ENCODE measurements around the gene RAPGEF1.
A peak's percentile ranks its signal among the peaks of the same experiment; 100 is the strongest.
"Not testable (repeated sequence)": the region's sequence is repeated elsewhere in the genome, so short reads cannot be mapped to it uniquely, and the experiment has no call there.

Gene RAPGEF1

DNA sequence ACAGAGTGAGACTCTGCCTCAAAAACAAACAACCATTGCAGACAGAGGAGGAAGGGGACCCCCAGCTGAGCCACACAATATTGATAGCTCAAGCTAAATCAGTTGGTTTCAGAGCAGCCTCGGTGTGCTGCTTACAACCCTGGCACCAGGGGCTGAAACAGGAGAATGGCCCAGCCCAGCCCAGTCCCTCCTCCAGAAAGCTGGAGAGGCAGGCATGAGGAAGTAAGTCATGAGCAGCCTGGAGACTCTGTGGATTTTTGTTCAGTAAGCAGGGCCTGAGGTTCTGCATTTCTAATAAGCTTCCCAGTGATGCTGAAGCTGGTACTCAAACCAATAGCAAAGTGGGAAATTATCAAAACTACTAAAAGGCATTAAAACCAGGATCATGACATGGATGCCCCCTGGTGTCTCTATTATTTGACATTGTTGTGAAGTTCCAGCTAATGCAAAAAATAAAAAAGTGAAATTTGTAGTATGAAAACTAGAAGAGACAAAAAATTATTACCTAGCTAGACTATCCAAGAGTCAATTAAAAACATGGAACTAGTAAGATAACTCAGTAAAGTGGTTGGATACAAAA, 180.4 kb downstream of the RAPGEF1 start:
- no peak for DNase-seq (ENCODE audit: low read depth)

DNA sequence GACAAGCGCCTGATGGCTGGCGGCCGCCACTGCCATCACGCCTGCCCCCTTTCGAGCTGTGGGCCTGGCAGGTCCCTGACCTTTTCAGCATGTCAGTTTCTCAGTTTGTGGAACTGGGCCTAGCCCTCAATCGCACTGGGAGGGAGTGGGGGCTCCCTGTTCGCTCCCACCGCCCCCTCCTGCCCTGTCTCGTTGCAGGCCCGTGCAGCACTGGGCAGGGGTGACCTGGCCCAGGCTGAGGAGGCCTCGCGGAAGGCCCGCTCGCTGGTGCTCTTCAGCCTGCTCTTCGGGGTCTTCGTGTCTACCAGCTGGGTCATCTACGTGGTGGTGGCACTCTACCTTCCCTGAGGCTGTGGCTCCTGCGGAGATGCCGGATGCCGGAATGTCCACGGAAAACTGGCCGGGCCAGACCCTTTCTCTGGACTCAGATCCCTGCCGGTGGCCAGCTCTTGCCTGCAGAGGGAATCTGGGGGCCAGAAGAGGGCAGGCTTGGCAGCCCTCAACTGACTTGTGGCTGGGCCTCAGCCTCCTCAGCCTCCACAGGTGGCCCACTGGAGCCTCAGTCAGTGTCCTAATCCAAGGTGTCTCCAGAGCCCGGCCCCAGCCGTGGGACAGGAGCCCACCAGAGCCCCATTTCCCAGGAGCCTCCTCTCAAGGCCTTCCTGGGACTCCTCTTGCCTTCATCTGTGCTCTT, 181.9 kb downstream of the RAPGEF1 start:
- no peak for DNase-seq (ENCODE audit: low read depth)

DNA sequence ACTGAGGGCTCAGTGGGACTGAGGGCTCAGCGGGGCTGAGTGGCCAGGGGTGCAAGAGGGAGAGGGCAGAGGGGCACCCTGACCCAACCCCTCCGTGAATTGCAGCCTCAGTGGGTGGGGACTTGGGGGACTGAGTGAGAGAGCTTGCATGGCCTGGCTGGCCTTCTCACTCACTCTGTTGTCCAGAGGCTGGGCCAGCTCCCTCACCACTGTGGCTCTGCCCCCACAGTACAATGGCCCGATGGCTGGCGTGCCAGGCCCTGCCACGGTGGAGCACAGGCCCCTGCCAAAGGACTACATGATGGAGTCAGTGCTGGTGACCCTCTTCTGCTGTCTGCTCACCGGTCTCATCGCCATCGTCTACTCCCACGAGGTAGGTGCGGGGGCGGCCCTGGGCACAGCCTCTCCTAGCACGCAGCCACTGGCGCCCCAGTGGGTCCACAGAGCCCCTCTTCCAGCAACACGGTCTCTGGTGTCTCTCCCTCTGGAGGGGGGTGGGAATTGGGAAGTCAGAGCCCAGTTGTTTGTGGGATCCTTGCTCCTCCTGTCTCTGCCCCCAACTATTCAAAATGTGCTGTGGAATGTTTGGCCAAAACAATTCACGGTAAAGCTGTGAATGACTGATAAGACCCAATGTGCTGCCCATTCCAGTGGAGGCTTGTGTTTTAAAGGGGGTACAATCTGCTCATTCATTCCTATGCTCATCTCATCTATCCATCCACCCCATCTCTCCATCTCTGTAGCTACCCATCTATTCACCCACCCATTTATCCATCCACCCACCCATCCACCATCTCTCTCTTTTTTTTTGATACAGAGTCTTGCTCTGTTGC, 183.8 kb downstream of the RAPGEF1 start:
- DNase-seq (ENCODE audit: low read depth): no peak

DNA sequence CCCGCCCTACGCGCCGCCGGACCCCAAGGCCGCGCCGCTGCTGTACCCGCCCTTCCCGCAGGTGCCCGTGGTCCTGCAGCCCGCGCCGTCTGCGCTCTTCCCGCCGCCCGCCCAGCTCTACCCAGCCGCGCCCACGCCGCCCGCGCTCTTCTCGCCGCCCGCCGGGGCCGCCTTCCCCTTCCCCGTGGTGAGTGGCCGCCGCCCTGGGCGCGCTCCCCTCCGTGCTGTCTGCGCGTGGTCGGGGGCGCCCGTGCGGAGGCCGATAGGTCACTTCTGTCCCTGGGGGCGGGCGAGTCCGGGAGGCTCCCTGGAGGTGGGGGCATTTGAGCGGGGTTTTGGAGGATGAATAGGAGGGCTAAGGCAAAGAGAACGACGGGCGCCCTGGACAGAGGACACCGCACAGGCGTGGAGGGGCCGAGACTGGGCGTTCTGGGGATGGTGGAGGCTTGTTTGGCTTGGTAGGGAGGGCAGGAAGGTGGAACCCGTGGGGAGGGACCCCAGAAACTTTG, 185.0 kb downstream of the RAPGEF1 start:
- no peak for DNase-seq (ENCODE audit: low read depth)

DNA sequence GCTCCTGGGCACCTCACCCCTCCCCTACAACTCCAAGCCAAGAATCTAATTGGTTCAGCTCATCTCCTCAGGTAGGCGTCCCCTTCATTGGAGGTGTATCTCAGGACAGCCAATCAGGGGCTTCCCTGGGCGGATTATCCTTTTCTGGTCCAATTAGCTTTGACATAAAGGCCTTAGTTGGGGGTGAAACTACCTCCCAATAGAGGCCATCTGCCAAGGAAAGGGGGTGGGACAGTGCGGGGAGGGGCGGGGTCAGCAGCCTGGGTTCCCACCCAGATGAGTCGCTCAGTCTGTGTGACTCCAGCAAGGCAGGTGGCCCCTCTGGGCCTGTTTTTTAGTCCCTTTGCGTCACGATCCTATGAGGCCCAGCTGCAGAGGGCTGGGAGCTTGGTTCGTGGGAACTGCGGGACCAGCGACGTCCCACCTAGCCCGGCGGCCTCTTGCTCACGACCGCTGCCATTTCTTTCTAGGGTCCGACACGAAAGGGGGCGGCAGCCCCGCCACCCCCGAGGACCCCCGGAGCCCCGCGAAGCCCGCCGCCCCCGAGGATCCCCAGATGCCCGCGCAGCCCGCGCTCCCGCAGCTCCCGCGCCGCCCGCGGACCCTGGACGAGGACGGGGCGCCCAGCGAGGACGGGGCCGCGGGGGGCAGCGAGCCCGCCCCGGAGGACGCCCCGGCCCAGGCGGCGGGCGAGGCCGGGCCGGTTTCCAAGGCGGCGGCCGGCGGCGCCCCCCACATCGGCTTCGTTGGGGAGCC, 185.6 kb downstream of the RAPGEF1 start:
- DNase-seq (ENCODE audit: low read depth): no peak

DNA sequence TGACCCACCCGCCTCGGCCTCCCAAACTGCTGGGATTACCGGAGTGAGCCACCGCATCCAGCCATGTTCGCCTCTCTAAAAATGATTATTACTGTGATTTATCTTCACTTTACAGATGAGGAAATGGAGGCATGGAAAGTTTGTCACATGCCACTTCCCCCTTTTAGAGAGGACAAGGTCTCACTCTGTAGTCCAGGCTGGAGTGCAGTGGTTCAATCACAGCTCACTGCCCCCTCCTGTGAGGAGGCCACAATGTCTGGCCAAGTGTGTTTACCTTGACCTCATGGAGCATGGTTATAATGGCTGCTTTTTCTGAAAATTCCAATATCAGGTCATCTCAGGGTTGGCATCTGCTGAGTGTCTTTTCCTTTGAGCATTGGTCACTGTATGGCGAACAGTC, 187.8 kb downstream of the RAPGEF1 start:
- DNase-seq (ENCODE audit: low read depth): no peak

DNA sequence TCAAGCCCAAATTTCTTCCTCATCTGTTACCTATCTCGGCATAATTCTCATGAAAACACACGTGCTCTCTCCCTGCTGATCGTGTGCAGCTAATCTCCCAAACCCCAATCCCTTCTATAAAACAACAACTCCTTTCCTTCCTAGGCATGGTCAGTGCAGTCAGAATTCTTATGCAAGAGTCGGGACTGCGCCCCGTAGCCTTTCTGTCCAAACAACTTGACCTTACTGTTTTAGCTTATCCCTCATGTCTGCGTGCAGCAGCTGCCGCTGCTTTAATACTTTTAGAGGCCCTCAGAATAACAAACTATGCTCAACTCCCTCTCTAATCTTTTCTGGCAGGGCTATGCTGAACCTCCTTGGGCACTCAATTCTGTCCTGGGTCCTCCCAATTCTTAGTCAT, 189.4 kb downstream of the RAPGEF1 start:
- not testable (repeated sequence) for DNase-seq (ENCODE audit: low read depth)

DNA sequence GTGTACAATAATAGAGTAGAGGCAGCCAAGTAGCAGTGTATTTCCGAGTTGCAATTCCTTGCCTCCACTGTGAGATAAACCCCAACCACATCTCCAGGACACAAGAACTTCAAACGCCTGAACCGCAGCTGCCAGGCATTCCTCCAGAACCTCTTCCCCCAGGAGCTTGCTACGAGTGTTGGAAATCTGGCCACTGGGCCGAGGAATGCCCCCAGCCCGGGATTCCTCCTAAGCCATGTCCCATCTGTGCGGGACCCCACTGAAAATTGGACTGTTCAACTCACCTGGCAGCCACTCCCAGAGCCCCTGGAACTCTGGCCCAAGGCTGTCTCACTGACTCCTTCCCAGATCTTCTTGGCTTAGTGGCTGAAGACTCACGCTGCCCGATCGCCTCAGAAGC, 190.7 kb downstream of the RAPGEF1 start:
- not testable (repeated sequence) for DNase-seq (ENCODE audit: low read depth)

DNA sequence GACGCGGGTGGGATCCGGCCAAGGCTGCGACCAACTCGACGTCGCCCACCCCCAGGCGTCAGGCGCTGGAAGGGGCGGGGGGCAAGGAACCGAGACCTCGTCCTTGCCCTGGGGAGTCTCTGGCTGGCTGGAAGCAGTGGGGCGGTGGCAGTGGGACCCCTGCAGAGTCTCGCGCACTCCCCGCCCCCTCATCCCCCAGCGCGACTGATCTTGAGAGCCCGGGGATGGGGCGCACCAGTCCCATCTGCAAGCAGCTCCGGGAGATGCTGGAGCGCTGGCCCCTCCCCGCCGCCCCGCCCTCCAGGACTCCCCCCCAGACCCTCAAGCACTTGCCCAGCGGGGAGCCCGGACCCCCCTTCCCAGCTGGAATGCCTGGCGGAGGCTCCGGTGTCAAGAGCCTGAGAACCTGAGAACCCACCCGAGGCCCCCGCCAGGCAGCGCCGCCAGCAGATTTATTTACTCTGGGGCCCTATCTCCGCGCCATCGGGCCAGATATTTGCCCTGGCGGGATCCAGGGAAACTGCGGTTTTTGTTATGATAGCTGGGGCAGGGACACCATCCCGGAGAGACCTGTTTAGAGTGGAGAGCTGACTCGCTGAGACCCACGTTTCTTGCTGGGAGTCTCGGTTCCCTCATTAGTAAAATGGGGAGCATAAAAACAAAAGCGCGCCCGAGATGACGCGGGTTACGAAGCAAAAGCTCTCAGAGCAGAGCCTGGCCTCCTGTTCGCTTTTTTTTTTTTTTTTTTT, 193.4 kb downstream of the RAPGEF1 start:
- DNase-seq (ENCODE audit: low read depth): no peak

DNA sequence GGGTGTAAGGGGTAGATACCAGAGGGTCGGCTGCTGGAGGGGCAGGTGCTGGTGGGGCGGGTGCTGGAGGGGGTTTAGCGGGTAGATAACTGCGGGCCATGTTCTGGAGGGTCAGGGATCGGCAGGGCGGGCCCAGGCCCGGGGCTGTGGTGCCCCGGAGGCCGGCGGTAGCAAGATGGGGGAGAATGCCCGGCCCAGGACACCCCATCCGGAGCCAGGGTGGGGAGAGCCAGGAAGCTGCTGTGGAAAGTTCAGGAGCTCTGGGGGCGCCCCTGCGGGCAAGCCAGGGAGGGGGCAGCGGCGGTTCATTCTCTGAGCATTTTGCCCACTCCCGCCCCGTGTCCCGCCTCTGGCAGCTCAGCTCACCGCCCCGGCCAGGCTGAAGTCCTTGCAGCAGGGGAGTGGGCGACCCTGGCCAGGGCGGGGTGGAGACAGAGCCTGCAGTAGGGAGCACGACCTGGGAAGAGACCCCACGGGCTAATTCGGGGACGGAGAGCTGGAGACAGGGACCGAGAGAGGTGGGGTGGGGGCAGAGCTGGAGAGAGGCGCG, 194.0 kb downstream of the RAPGEF1 start:
- no peak for DNase-seq (ENCODE audit: low read depth)

DNA sequence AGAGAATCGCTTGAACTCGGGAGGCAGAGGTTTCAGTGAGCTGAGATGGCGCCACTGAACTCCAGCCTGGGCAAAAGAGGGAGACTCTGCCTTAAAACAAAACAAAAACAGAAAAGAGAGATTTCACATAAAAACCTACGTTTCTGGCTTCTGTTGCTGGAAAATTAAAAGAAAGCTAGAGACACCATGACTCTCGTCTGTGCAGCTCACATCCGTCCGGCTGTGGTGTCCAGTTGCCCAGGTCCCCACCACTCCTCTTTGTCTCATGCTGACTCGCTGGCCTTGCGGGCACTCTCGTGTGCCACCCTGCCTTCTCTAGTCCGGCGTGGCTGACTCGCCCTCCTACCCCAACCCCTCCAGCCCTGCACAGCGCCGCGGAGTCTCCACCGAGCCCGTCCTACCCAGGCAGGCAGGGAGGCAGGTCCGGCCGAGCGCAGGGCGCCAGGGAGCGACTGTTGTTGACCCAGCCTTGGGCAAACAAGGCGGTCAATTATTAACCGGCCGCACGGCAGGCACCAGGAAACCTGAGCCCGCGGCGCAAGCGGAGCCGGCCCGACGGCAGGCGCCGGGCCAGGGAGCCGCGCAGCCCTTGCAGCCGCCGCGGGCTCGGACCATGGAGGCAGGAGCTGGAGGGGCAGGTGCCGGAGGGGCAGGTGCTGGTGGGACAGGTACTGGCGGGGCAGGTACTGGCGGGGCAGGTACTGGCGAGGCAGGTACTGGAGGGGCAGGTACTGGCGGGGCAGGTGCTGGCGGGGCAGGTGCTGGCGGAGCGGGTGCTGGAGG, 194.7 kb downstream of the RAPGEF1 start, which contains the start of gene PRRT1B:
TSS of gene PRRT1B (plus strand) at position 521 of the 783 bp plus-strand sequence. CDS start at position 614, 93 bp downstream.
- DNase-seq (ENCODE audit: low read depth): no peak

DNA sequence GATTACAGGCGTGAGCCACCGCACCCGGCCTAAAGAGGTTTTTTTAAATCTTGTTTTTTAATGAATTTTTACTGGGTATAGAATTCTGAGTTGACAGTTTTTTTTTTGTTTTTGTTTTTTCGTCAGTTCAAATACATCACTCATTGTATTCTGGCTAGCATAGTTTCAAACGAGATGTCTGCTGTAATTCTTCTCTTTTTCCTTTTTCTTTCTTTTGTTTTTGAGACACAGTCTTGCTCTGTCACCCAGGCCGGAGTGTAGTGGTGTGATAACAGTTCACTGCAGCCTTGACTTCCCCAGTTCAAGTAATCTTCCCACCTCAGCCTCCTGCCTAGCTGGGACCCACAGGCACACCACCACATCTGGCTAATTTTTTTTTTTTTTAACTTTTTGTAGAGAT, 196.7 kb downstream of the RAPGEF1 start:
- no peak for DNase-seq (ENCODE audit: low read depth)

DNA sequence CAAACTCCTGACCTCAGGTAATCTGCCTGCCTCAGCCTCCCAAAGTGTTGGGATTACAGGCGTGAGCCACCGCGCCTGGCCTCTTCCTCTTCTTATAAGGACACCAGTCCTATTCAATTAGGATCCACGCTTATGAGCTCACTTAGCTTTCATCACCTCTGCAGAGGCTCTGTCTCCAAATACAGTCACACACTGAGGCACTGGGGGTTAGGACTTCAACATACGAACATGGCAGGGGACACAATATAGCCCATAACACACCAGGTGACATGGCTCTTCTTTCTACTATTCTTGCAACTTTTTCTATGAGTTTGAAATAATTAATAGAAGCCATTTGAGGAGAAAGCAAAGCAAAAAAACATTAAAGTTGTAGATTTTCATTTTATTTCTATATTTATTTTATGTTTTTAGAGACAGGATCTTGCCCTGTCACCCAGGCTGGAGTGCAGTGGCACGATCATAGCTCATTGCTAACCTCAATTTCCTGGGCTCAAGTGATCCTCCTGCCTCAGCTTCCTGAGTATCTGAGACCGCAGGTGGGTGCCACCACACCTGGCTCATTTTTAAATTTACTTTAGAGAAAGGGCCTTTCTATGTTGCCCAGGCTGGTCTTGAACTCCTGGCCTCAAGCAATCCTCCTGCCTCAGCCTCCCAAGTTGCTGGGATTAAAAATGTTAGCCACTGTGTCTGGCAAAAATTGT, 200.5 kb downstream of the RAPGEF1 start:
- DNase-seq (ENCODE audit: low read depth): no peak

DNA sequence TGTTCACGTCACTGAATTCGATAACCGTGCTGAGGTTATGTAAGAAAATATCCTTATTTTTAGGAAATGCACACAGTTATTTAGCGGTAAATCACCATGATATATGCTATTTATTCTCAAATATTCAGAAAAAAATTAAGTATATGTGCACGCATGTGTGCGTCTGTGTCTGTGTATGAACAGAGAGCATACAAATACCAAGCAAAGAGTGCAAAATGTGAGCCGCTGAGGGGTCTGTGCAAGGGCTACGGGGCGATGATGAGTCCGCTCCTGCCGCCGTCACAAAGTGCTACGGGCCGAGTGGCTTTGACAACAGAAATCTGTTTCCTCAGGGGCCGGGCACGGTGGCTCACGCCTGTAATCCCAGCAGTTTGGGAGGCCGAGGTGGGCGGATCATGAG, 201.9 kb downstream of the RAPGEF1 start:
- DNase-seq (ENCODE audit: low read depth): no peak

DNA sequence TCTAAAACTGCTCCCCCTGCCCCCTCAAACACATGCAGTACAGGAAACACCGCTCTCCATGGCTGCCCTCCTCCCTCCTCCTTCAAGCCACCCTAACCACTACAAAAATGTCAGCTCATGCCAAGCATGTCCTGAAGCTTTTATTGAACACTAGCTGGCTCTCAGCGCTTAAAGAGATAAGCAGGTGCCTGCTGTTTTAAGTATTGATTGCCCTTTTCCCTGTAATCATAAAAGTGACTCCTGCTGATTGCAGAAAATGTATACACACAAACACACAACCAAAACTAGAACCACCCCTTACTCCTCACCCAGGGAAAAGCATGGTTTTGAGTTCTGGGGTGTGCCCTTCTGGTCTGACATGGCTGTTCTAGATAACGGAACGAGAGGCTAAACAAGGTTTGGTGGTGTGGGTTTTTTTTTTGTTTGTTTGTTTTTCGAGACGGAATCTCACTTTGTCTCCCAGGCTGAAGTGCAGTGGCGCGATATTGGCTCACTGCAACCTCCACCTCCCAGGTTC, 205.1 kb downstream of the RAPGEF1 start:
- DNase-seq (ENCODE audit: low read depth): no peak

DNA sequence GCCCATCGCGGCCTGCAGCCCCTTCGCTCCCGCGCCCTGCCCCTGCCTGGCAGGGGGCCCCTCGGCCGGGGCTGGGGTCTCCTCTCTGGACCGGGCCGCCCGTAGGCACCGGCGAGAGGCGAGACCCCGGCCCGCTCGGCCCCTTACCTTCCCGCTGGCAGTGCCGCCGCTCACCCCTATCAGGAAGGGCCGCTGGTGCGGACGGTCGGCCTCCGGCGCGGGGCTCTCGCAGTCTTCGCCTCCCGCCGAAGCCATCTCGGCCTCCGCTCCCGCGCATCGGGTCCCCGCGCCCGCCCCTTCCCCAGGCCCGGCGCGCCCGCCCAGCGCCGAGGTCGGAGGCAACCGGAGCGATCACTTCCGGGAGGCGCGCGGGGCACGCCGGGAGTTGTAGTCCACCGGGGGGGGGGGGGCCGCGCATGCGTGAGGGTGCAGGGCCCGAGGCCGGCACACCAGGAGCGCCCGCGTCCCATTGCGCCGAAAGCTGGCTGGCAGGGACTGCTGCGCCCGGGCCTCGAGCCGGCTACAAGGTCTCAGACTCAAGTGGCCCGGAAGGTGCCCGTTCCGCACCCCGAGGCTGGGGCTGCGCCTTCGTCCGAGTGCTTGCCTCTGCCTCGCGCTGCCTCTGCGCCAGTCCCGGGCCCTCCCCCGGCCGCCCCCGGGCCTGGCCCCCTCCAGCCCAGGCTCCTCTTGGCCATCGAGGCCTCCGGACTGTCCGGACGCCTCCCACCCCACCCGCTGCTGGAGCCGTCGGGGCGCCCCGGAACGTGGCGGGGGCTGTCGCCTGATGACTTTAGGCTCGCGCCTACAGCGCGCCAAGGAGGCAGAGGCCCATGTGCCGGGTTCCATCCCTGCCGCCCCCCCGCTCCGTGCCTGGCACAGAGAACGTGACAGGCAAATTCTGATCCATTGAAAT, 208.7 kb downstream of the RAPGEF1 start, which contains the start of gene UCK1:
TSS of gene UCK1 (minus strand) at position 344 of the 913 bp plus-strand sequence. CDS start at position 255, 89 bp downstream.
- DNase-seq (ENCODE audit: low read depth): peak; percentile 47

DNA sequence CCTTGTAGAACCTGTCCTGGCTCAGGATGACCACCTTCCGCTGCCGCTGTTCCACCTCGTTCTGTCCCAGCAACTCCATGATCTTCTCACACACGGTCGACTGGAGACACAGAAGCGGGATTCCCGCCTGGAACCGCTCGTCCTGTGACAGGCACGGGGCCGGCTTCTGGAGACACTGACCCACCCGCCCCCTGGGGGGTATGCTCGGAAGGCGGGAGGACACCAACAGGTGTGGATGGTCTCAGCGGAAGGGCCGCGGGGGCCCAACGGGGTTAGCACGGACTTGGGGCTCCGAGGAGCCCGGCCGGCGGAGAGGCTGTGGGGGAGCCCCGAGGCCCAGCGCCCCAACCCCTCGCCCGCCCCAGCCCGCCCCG, 209.3 kb downstream of the RAPGEF1 start:
- no peak for DNase-seq (ENCODE audit: low read depth)

Data from stimulated activated CD8-positive, alpha-beta memory T cell treated with anti-CD3 and anti-CD28 coated beads, Interleukin-7, amount 100 ng/mL, for 24 hours (primary cell).